GM19463 (cell line): ENCODE data around the gene TBC1D1.
"Not testable (repeated sequence)": the region's sequence is repeated elsewhere in the genome, so short reads cannot be mapped to it uniquely, and the experiment has no call there.

ENCODE experiments used
- ATAC-seq: cut with Tn5 transposase; IDR thresholded peaks from one replicate; pipeline ENCODE4 v1.9.1; 2021; ENCODE audit warnings: mild to moderate bottlenecking, moderate library complexity; ENCODE audit not compliant: unreplicated experiment

TBC1D1 gene

GRCh38 chr4:37923089-37923488, 32.2 kb downstream of the TBC1D1 start:
- ATAC-seq, result not testable (repeated sequence)

GRCh38 chr4:37924946-37925345, 34.1 kb downstream of the TBC1D1 start:
- ATAC-seq, result no peak

GRCh38 chr4:37927434-37927833, 36.5 kb downstream of the TBC1D1 start:
- ATAC-seq, result no peak

- ATAC-seq, result no peak
Measured at GRCh38 chr4:37928426-37929416, 37.8 kb downstream of the TBC1D1 start.

- no peak for ATAC-seq
Measured at GRCh38 chr4:37934096-37934495, 43.2 kb downstream of the TBC1D1 start.

GRCh38 chr4:37934609-37935008, 43.7 kb downstream of the TBC1D1 start:
- no peak for ATAC-seq

GRCh38 chr4:37935026-37935425, 44.1 kb downstream of the TBC1D1 start:
- ATAC-seq, result no peak

- ATAC-seq, result no peak
Measured at GRCh38 chr4:37936889-37937498, 46.1 kb downstream of the TBC1D1 start.

GRCh38 chr4:37938208-37938607, 47.3 kb downstream of the TBC1D1 start:
- no peak for ATAC-seq

- no peak for ATAC-seq
Measured at GRCh38 chr4:37946503-37947179, 55.8 kb downstream of the TBC1D1 start.

- ATAC-seq, result no peak
Measured at GRCh38 chr4:37948542-37948941, 57.7 kb downstream of the TBC1D1 start.

- ATAC-seq, result no peak
Measured at GRCh38 chr4:37949636-37950426, 58.9 kb downstream of the TBC1D1 start.

GRCh38 chr4:37951461-37952352, 60.8 kb downstream of the TBC1D1 start:
- ATAC-seq, result no peak

- no peak for ATAC-seq
Measured at GRCh38 chr4:37953156-37953555, 62.3 kb downstream of the TBC1D1 start.

- ATAC-seq, result no peak
Measured at GRCh38 chr4:37953620-37954293, 62.9 kb downstream of the TBC1D1 start.

GRCh38 chr4:37956941-37957340, 66.1 kb downstream of the TBC1D1 start:
- no peak for ATAC-seq

- ATAC-seq, result no peak
Measured at GRCh38 chr4:37958932-37959331, 68.0 kb downstream of the TBC1D1 start.

- no peak for ATAC-seq
Measured at GRCh38 chr4:37960098-37960497, 69.2 kb downstream of the TBC1D1 start, which contains the start of gene PTTG2. TSS of gene PTTG2 (plus strand) at chr4:37960398. CDS start at chr4:37960435, 37 bp downstream.
